Renal cortical epithelial cell (primary cell): Measurements from ENCODE around the gene RPS19BP1. TPM values are rescaled to one million over a fixed set of nuclear protein-coding genes. Genes with fewer than 3 reads are reported as not detected.
"Not testable (repeated sequence)": the region's sequence is repeated elsewhere in the genome, so short reads cannot be mapped to it uniquely, and the experiment has no call there.

Experiments
- DNase-seq: peaks from one replicate; pipeline ENCODE4 v3.0.0-alpha.2; 2011; ENCODE audit warnings: low read depth
- total RNA-seq: library from RNA; depleted of rRNA; stranded (reverse); fragments of >200 nt; gene quantifications from 2 replicates; pipeline ENCODE4 v1.2.3, GENCODE V29; 2014

The RPS19BP1 gene
- total RNA-seq, 1 donor from 2014 or later = 47.1 TPM

GRCh38 chr22:39528681-39529486 is 3.7 kb downstream of the RPS19BP1 start:
- DNase-seq = peak; percentile 59

- no peak for DNase-seq
Observed at GRCh38 chr22:39528080-39528661, 4.4 kb downstream of the RPS19BP1 start.

GRCh38 chr22:39527481-39527961 is 5.0 kb downstream of the RPS19BP1 start:
- no peak for DNase-seq

GRCh38 chr22:39526736-39527171 is 5.8 kb downstream of the RPS19BP1 start:
- no peak for DNase-seq

- no peak for DNase-seq
Observed at GRCh38 chr22:39525658-39525975, 6.9 kb downstream of the RPS19BP1 start.

- DNase-seq = no peak
Observed at GRCh38 chr22:39524753-39525657, 7.5 kb downstream of the RPS19BP1 start.

GRCh38 chr22:39524089-39524752 is 8.3 kb downstream of the RPS19BP1 start:
- DNase-seq = no peak

GRCh38 chr22:39522567-39523300 is 9.8 kb downstream of the RPS19BP1 start:
- no peak for DNase-seq

GRCh38 chr22:39522091-39522490 is 10.5 kb downstream of the RPS19BP1 start:
- DNase-seq = not testable (repeated sequence)

GRCh38 chr22:39521106-39521885 is 11.3 kb downstream of the RPS19BP1 start:
- not testable (repeated sequence) for DNase-seq

GRCh38 chr22:39520226-39521105 is 12.1 kb downstream of the RPS19BP1 start, which contains the start of gene ATF4:
Gene ATF4 (plus strand): TSS chr22:39520562. CDS start chr22:39521446, 884 bp downstream.
- DNase-seq = no peak

GRCh38 chr22:39519681-39520225 is 12.8 kb downstream of the RPS19BP1 start:
- DNase-seq = peak; percentile 94

- no peak for DNase-seq
Observed at GRCh38 chr22:39518996-39519680, 13.4 kb downstream of the RPS19BP1 start.

GRCh38 chr22:39518144-39518786 is 14.3 kb downstream of the RPS19BP1 start:
- DNase-seq = no peak

GRCh38 chr22:39517470-39517869 is 15.1 kb downstream of the RPS19BP1 start:
- DNase-seq = no peak

GRCh38 chr22:39515266-39516050 is 17.1 kb downstream of the RPS19BP1 start:
- no peak for DNase-seq
